Neural progenitor cell (in vitro differentiated cells): ENCODE data around the gene COA8. TPM values are rescaled to one million over a fixed set of nuclear protein-coding genes. Genes with fewer than 3 reads are reported as not detected.

Experiments
- DNase-seq: peaks from one replicate; pipeline ENCODE4 v3.0.0-alpha.2; 2016; ENCODE audit warnings: low spot score
- H2AFZ ChIP-seq: fragments of 200-600 bp; sonication (generic); replicated peaks from 2 replicates; pipeline ENCODE4 v1.6.1; 2016; ENCODE audit warnings: antibody characterized with exemption
- H3F3A ChIP-seq: fragments of 200-600 bp; sonication (generic); 2 replicates; pipeline ENCODE4 v1.6.1; 2016; ENCODE audit warnings: antibody characterized with exemption, low read depth
- H3K27ac ChIP-seq: fragments of 200-600 bp; sonication (generic); 2 replicates; pipeline ENCODE4 v1.5.1; 2016; ENCODE audit warnings: mild to moderate bottlenecking
- H3K27me3 ChIP-seq: fragments of 200-600 bp; sonication (generic); 2 replicates; pipeline ENCODE4 v1.6.1; 2016; ENCODE audit warnings: mild to moderate bottlenecking, moderate library complexity
- H3K36me3 ChIP-seq: fragments of 200-600 bp; sonication (generic); 2 replicates; pipeline ENCODE4 v1.5.1; 2016
- H3K4me1 ChIP-seq: fragments of 200-600 bp; sonication (generic); 2 replicates; pipeline ENCODE4 v1.6.1; 2016; ENCODE audit warnings: mixed run types
- H3K4me2 ChIP-seq: fragments of 200-600 bp; sonication (generic); 2 replicates; pipeline ENCODE4 v1.6.1; 2016
- H3K4me3 ChIP-seq: fragments of 200-600 bp; sonication (generic); 2 replicates; pipeline ENCODE4 v1.5.1; 2016
- H3K79me2 ChIP-seq: fragments of 200-600 bp; sonication (generic); 2 replicates; pipeline ENCODE4 v1.6.1; 2016; ENCODE audit warnings: low read depth
- H3K9ac ChIP-seq: fragments of 200-600 bp; sonication (generic); 2 replicates; pipeline ENCODE4 v1.6.1; 2016
- H3K9me3 ChIP-seq: fragments of 200-600 bp; sonication (generic); 2 replicates; pipeline ENCODE4 v1.5.1; 2016; ENCODE audit warnings: low read depth
- H4K20me1 ChIP-seq: fragments of 200-600 bp; sonication (generic); 2 replicates; pipeline ENCODE4 v1.6.1; 2016; ENCODE audit warnings: low read depth
- H3K27ac Mint-ChIP-seq: 3 replicates; pipeline ENCODE4 v1.8.0; 2021; ENCODE audit warnings: mixed read lengths
- H3K27me3 Mint-ChIP-seq: 2 replicates; pipeline ENCODE4 v1.8.0; 2022; ENCODE audit warnings: low read depth, mild to moderate bottlenecking, inconsistent platforms, moderate library complexity, mixed read lengths; ENCODE audit not compliant: insufficient read depth
- H3K36me3 Mint-ChIP-seq: 3 replicates; pipeline ENCODE4 v1.8.0; 2021; ENCODE audit warnings: mixed read lengths
- H3K4me1 Mint-ChIP-seq: 3 replicates; pipeline ENCODE4 v1.8.0; 2021; ENCODE audit warnings: mixed read lengths
- H3K4me3 Mint-ChIP-seq: 3 replicates; pipeline ENCODE4 v1.8.0; 2021; ENCODE audit warnings: mild to moderate bottlenecking, moderate library complexity, mixed read lengths
- H3K9me3 Mint-ChIP-seq: 3 replicates; pipeline ENCODE4 v1.8.0; 2020; ENCODE audit warnings: mixed read lengths
- EZH2 ChIP-seq: fragments of 200-600 bp; sonication (generic); IDR thresholded peaks from 2 replicates; pipeline ENCODE4 v1.6.1; 2017; ENCODE audit warnings: antibody characterized with exemption, mild to moderate bottlenecking, moderate library complexity
- EZH2phosphoT487 ChIP-seq: fragments of 200-600 bp; sonication (generic); IDR thresholded peaks from 2 replicates; pipeline ENCODE4 v1.6.1; 2017; ENCODE audit warnings: antibody characterized with exemption
- total RNA-seq: library from RNA; depleted of rRNA; stranded (reverse); fragments of >200 nt; gene quantifications from 2 replicates; pipeline ENCODE4 v1.2.3, GENCODE V29; 2015; ENCODE audit warnings: low replicate concordance
- TF ChIP-seq, protein P1 (sequence below): fragments of 200-600 bp; sonication (generic); IDR thresholded peaks from 2 replicates; pipeline ENCODE4 v1.5.1; 2017; ENCODE audit warnings: antibody characterized with exemption, mild to moderate bottlenecking

COA8 gene
- total RNA-seq, 1 donor from 2014 or later, result 72.3 TPM

DNA sequence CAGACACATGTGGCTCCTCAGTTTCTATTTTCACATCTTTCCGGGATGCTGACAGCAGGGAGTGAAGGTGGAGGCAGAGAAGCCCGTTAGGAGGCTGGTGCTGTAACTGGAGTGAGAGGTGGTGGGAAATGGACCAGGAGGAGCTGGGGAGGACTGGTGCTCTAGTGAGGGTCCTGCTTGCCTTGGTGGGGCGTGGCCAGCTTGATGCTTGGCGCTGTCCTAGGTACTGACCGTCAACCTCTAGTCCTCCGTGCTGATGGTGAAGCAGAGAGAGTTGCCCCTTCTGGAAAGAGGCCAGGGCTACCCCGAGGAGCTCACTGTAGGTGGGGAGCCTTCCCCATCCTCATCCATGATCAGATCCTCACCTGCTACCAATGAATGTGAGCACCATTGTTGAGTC, 32.4 kb upstream of the COA8 start:
- Mint-ChIP-seq H3K4me3 (peak overlapping the region; percentile 96), H3K36me3 (no peaks in the 10 kb centered on the region), H3K9me3 (no peaks in the 10 kb centered on the region), H3K4me1 (peaks cover 31% of the 10 kb centered on the region), H3K27me3 (peaks cover 4% of the 10 kb centered on the region), H3K27ac (no peak overlapping the region)
- Histone ChIP-seq H3K27me3 (no peaks in the 10 kb centered on the region), H3K36me3 (no peaks in the 10 kb centered on the region), H3K4me2 (peak overlapping the region; percentile 93), H3F3A (no peaks in the 10 kb centered on the region), H3K4me1 (peaks cover 15% of the 10 kb centered on the region), H3K9me3 (no peaks in the 10 kb centered on the region), H3K79me2 (peaks cover 17% of the 10 kb centered on the region), H3K27ac (no peak overlapping the region), H4K20me1 (peaks cover 28% of the 10 kb centered on the region), H3K4me3 (peak overlapping the region; percentile 88), H2AFZ (no peak overlapping the region), H3K9ac (no peak overlapping the region)
- DNase-seq, result peak; percentile 89
- no peak for TF ChIP-seq EZH2phosphoT487
- TF ChIP-seq, protein P1, sequence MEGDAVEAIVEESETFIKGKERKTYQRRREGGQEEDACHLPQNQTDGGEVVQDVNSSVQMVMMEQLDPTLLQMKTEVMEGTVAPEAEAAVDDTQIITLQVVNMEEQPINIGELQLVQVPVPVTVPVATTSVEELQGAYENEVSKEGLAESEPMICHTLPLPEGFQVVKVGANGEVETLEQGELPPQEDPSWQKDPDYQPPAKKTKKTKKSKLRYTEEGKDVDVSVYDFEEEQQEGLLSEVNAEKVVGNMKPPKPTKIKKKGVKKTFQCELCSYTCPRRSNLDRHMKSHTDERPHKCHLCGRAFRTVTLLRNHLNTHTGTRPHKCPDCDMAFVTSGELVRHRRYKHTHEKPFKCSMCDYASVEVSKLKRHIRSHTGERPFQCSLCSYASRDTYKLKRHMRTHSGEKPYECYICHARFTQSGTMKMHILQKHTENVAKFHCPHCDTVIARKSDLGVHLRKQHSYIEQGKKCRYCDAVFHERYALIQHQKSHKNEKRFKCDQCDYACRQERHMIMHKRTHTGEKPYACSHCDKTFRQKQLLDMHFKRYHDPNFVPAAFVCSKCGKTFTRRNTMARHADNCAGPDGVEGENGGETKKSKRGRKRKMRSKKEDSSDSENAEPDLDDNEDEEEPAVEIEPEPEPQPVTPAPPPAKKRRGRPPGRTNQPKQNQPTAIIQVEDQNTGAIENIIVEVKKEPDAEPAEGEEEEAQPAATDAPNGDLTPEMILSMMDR, result no peak
- TF ChIP-seq EZH2, result no peak

DNA sequence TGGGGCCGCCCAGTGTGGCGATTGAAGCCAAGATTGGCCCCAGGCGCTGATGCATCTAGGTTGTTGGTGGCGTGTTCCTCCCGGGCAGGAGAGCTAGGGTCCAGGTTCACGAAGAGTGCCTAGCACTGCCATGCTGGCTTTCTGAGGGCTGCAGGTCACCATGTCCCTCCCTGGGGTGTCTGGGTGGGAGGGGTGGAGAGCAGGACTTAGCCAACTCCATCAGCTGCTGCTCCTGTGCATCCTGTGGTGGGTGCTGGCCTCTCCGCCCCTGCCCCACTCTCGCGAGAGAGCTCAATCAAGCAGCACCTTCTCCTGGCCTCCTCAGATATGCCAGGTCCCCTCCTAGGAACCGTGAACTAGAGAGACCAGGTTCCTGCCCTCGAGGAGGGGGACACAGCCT, 31.9 kb upstream of the COA8 start:
- H3K4me3 Mint-ChIP-seq, result peak overlapping the region; percentile 96
- H3K36me3 ChIP-seq, result no peaks in the 10 kb centered on the region
- no peak for TF ChIP-seq EZH2
- no peak for TF ChIP-seq EZH2phosphoT487
- TF ChIP-seq, protein P1, result no peak
- H3K79me2 ChIP-seq, result peaks cover 17% of the 10 kb centered on the region
- no peak overlapping the region for H3K4me3 ChIP-seq
- no peak overlapping the region for H3K27ac Mint-ChIP-seq
- H3K9ac ChIP-seq, result no peak overlapping the region
- peaks cover 27% of the 10 kb centered on the region for H3K4me1 Mint-ChIP-seq
- H4K20me1 ChIP-seq, result peaks cover 28% of the 10 kb centered on the region
- no peak overlapping the region for H2AFZ ChIP-seq
- no peaks in the 10 kb centered on the region for H3K27me3 ChIP-seq
- no peaks in the 10 kb centered on the region for H3K9me3 ChIP-seq
- H3F3A ChIP-seq, result no peaks in the 10 kb centered on the region
- H3K27me3 Mint-ChIP-seq, result peaks cover 4% of the 10 kb centered on the region
- no peaks in the 10 kb centered on the region for H3K36me3 Mint-ChIP-seq
- no peak for DNase-seq
- peaks cover 13% of the 10 kb centered on the region for H3K4me1 ChIP-seq
- no peak overlapping the region for H3K27ac ChIP-seq
- no peak overlapping the region for H3K4me2 ChIP-seq
- no peaks in the 10 kb centered on the region for H3K9me3 Mint-ChIP-seq

DNA sequence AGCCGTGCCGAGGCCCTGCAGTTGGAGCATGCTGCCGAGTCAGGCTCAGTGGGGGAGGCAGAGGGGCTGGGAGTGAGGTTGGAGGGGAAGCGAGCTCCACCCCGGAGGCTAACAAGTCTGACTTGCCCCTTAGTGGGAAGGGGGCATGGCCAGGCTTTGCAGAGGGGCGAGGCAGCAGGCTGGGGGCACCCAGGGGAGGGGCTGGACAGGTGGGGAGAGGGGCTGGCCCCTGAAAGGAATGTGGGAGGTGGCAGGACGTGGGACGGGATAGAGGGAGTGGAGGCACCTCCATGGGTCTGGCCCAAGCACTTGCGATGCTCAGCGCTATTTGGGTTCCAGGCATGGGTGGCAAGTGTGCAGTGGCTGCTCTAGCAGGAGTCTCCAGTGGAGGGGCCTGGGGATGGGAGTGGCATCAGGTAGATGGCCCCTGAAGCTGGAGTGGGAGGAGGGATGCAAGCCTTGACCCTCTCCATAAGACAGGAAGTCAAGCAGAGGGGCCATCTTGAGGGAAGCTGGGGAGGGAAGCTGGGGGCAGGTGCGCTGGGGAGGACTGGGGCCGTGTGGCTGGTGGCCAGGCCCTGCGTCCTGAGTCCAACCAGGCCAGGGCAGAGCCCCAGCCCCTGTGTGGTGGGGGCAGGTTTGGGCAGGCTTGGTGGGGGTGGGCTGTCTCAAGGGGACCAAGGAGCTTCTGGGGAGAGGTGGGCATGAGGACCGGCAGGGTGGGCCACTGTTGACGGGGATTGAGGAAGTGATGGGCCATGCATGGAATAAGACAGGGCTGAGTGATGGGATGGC, 31.1 kb upstream of the COA8 start:
- H2AFZ ChIP-seq, result no peak overlapping the region
- H3K9me3 ChIP-seq, result no peaks in the 10 kb centered on the region
- Mint-ChIP-seq H3K4me3 (peak overlapping the region; percentile 68), H3K9me3 (no peaks in the 10 kb centered on the region), H3K36me3 (no peaks in the 10 kb centered on the region), H3K27me3 (peaks cover 4% of the 10 kb centered on the region), H3K4me1 (peaks cover 24% of the 10 kb centered on the region), H3K27ac (no peak overlapping the region)
- no peak for DNase-seq
- H3K9ac ChIP-seq, result no peak overlapping the region
- H3K79me2 ChIP-seq, result peaks cover 17% of the 10 kb centered on the region
- peaks cover 28% of the 10 kb centered on the region for H4K20me1 ChIP-seq
- no peak overlapping the region for H3K27ac ChIP-seq
- TF ChIP-seq EZH2phosphoT487 (no peak), EZH2 (no peak)
- TF ChIP-seq, protein P1, result no peak
- H3K4me1 ChIP-seq, result peaks cover 13% of the 10 kb centered on the region
- H3K27me3 ChIP-seq, result no peaks in the 10 kb centered on the region
- no peak overlapping the region for H3K4me2 ChIP-seq
- no peak overlapping the region for H3K4me3 ChIP-seq
- no peaks in the 10 kb centered on the region for H3F3A ChIP-seq
- no peaks in the 10 kb centered on the region for H3K36me3 ChIP-seq
